Femur (tissue), 1 donor: ENCODE results near the gene PRKCH.

Experiments
- DNase-seq: peaks from one replicate; pipeline ENCODE4 v3.0.0-alpha.2; 2017

Gene PRKCH

GRCh38 chr14:61557854-61558253 is 236.5 kb downstream of the PRKCH start:
- no peak for DNase-seq

GRCh38 chr14:61558271-61558670 is 236.9 kb downstream of the PRKCH start:
- DNase-seq, result no peak

- no peak for DNase-seq
Observed at GRCh38 chr14:61559641-61560201, 238.3 kb downstream of the PRKCH start.

GRCh38 chr14:61560323-61560722 is 238.9 kb downstream of the PRKCH start:
- DNase-seq, result no peak

GRCh38 chr14:61561104-61561503 is 239.7 kb downstream of the PRKCH start:
- DNase-seq, result no peak

GRCh38 chr14:61561657-61562276 is 240.4 kb downstream of the PRKCH start:
- peak; percentile 76 for DNase-seq

- DNase-seq, result no peak
Observed at GRCh38 chr14:61562321-61563161, 241.2 kb downstream of the PRKCH start.

GRCh38 chr14:61563162-61563511 is 241.8 kb downstream of the PRKCH start:
- no peak for DNase-seq

GRCh38 chr14:61563880-61564617 is 242.7 kb downstream of the PRKCH start:
- no peak for DNase-seq

- DNase-seq, result no peak
Observed at GRCh38 chr14:61564618-61565091, 243.3 kb downstream of the PRKCH start.

- no peak for DNase-seq
Observed at GRCh38 chr14:61565181-61565580, 243.8 kb downstream of the PRKCH start.

GRCh38 chr14:61565836-61566536 is 244.6 kb downstream of the PRKCH start:
- no peak for DNase-seq

- no peak for DNase-seq
Observed at GRCh38 chr14:61566537-61567225, 245.3 kb downstream of the PRKCH start.

- DNase-seq, result peak; percentile 56
Observed at GRCh38 chr14:61567838-61568571, 246.6 kb downstream of the PRKCH start.

GRCh38 chr14:61568572-61569011 is 247.2 kb downstream of the PRKCH start:
- no peak for DNase-seq

GRCh38 chr14:61569308-61569707 is 247.9 kb downstream of the PRKCH start:
- no peak for DNase-seq

GRCh38 chr14:61569812-61570548 is 248.6 kb downstream of the PRKCH start:
- no peak for DNase-seq

- no peak for DNase-seq
Observed at GRCh38 chr14:61570549-61571290, 249.3 kb downstream of the PRKCH start.

GRCh38 chr14:61571917-61572316 is 250.5 kb downstream of the PRKCH start:
- no peak for DNase-seq

- no peak for DNase-seq
Observed at GRCh38 chr14:61573321-61573720, 251.9 kb downstream of the PRKCH start.
